ENCODE results near the gene ATP6V1A. TPM values are rescaled to one million over a fixed set of nuclear protein-coding genes. Genes with fewer than 3 reads are reported as not detected.
"Not testable (repeated sequence)": the region's sequence is repeated elsewhere in the genome, so short reads cannot be mapped to it uniquely, and the experiment has no call there.

ATP6V1A gene
- total RNA-seq, 2 experiments from 2014 or later: 8.7 to 9.4 TPM

DNA sequence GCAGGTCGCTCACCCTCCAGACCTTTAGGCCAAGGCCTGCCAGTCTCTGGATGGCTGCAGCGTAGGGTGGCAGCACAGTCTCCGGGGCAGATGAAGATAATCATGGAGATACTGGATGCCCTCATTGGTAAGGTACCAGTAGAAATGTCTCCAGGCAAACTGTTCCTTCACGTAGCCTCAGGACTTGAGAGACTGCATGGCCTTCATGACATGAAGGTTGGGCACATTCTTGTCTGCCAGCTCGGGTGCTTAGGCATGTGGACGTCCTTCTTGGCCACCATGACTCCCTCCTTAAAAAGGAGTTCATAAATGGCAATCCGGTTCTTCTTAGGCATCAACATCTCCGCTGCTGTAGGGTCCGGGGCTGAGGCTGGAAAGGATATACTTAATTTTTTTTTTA, 103.6 kb downstream of the ATP6V1A start:
- H3K9me3 Mint-ChIP-seq; H3K4me1 Mint-ChIP-seq (ENCODE audit: low read depth); H3K4me1 ChIP-seq (ENCODE audit: insufficient read depth, low read length); POLR2A ChIA-PET; H3K4me3 ChIP-seq (ENCODE audit: low read length); ATAC-seq (ENCODE audit: poor library complexity); H3K27me3 ChIP-seq (ENCODE audit: control insufficient read depth in 1 of 2, insufficient read depth in 2 of 2, low read length in 2 of 2); H3K4me3 Mint-ChIP-seq; H3K36me3 Mint-ChIP-seq (ENCODE audit: low read depth); H3K36me3 ChIP-seq (ENCODE audit: insufficient read depth, low read length); CTCF ChIA-PET; H3K27ac ChIP-seq (ENCODE audit: low read depth in 1 of 2, low read length in 2 of 2); DNase-seq; H3K27me3 Mint-ChIP-seq; H3K27ac Mint-ChIP-seq; H3K9me3 ChIP-seq (ENCODE audit: control insufficient read depth in 1 of 2, insufficient read depth in 1 of 2, low read length in 2 of 2); intact Hi-C loops (cut with DNase I, micrococcal nuclease): not testable (repeated sequence)

DNA sequence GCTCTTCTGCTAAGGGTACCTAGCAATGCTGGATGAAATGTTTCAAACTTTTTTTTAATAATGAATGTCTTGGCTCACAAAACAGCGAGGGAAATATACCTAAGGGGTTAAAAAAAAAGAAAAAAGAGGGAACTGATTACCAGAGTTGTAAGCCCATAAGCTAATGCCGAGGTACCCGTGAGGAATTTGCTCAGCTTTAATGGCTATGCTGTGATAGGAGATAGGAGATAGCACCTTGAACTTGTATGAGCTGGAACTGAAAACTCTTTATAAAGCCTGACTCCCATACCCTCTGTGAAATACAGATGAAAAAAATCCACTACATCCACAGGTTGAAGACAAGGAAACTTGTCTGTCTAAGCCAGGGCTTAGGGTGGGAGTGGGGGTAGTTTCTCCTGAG, 105.7 kb downstream of the ATP6V1A start:
- no peaks in the 10 kb centered on the region for H3K27me3 ChIP-seq (ENCODE audit: control insufficient read depth in 1 of 2, insufficient read depth in 2 of 2, low read length in 2 of 2)

More for the DNA sequence above, 105.7 kb downstream of the ATP6V1A start:
- no peaks in the 10 kb centered on the region for H3K9me3 ChIP-seq (ENCODE audit: control insufficient read depth in 1 of 2, insufficient read depth in 1 of 2, low read length in 2 of 2)
- DNase-seq: no peak
- H3K4me1 ChIP-seq (ENCODE audit: insufficient read depth, low read length): no peaks in the 10 kb centered on the region
- H3K36me3 Mint-ChIP-seq (ENCODE audit: low read depth): no peaks in the 10 kb centered on the region
- TF ChIP-seq CTCF (IDR thresholded peaks at IDR 0.05): no peak
- no peaks in the 10 kb centered on the region for H3K4me1 Mint-ChIP-seq (ENCODE audit: low read depth)
- no peaks in the 10 kb centered on the region for H3K27me3 Mint-ChIP-seq
- H3K27ac ChIP-seq (ENCODE audit: low read depth in 1 of 2, low read length in 2 of 2): no peak overlapping the region
- H3K4me3 ChIP-seq (ENCODE audit: low read length): no peak overlapping the region
- H3K9me3 Mint-ChIP-seq: no peaks in the 10 kb centered on the region
- no peak overlapping the region for H3K27ac Mint-ChIP-seq
- no peaks in the 10 kb centered on the region for H3K36me3 ChIP-seq (ENCODE audit: insufficient read depth, low read length)
- ChIA-PET POLR2A (no interaction called here), CTCF (no interaction called here)
- no peak for ATAC-seq (ENCODE audit: poor library complexity)
- intact Hi-C loops (cut with DNase I, micrococcal nuclease): no loop called here
- H3K4me3 Mint-ChIP-seq: no peak overlapping the region

Other genes with a start within 250 kb of the ATP6V1A start
- 10 to 100 TPM; 13.9 to 15.8 TPM for gene SPICE1, start 231.9 kb upstream of the ATP6V1A start, total RNA-seq
- 10 to 100 TPM; 28.8 to 37.3 TPM for gene SIDT1, start 214.5 kb upstream of the ATP6V1A start, total RNA-seq
- 10 to 100 TPM; 31.4 to 32.6 TPM for gene USF3, start 50.4 kb upstream of the ATP6V1A start, total RNA-seq
- 10 to 100 TPM; 46.6 to 48.0 TPM for gene NAA50, start 786 bp upstream of the ATP6V1A start, total RNA-seq
- under 1 TPM; 0.22 to 0.55 TPM for gene GRAMD1C, start 91.8 kb downstream of the ATP6V1A start, total RNA-seq
- 1 to 10 TPM; 3.2 TPM for gene ZDHHC23, start 201.0 kb downstream of the ATP6V1A start, total RNA-seq

Measured in CD4-positive, alpha-beta T cell (primary cell).